G401.6 (cell line): Measurements from ENCODE around the gene SIN3A.
"Not testable (repeated sequence)": the region's sequence is repeated elsewhere in the genome, so short reads cannot be mapped to it uniquely, and the experiment has no call there.

Experiments used
- FAIRE-seq: peaks from 2 replicates; lab custom pipeline; 2012; peaks lifted over from hg19 to GRCh38; lab: Jason Lieb, UNC

SIN3A gene

GRCh38 chr15:75333654-75334419 lies 117.7 kb downstream of the SIN3A start:
- not testable (repeated sequence) for FAIRE-seq

- FAIRE-seq, result not testable (repeated sequence)
Measured at GRCh38 chr15:75332093-75332492, 119.4 kb downstream of the SIN3A start.

- no peak for FAIRE-seq
Measured at GRCh38 chr15:75329571-75329970, 121.9 kb downstream of the SIN3A start.

GRCh38 chr15:75328493-75329314 lies 122.8 kb downstream of the SIN3A start:
- no peak for FAIRE-seq

GRCh38 chr15:75327491-75327890 lies 124.0 kb downstream of the SIN3A start:
- no peak for FAIRE-seq

GRCh38 chr15:75327005-75327404 lies 124.5 kb downstream of the SIN3A start:
- FAIRE-seq, result no peak

- FAIRE-seq, result no peak
Measured at GRCh38 chr15:75325922-75326321, 125.6 kb downstream of the SIN3A start.

- no peak for FAIRE-seq
Measured at GRCh38 chr15:75321711-75322110, 129.8 kb downstream of the SIN3A start.
